SK-N-DZ (cell line): ENCODE measurements around the gene AGAP1.

Source experiments
- DNase-seq: peaks from one replicate; pipeline ENCODE4 v3.0.0-alpha.2; 2015; ENCODE audit warnings: low spot score

Gene AGAP1

DNA sequence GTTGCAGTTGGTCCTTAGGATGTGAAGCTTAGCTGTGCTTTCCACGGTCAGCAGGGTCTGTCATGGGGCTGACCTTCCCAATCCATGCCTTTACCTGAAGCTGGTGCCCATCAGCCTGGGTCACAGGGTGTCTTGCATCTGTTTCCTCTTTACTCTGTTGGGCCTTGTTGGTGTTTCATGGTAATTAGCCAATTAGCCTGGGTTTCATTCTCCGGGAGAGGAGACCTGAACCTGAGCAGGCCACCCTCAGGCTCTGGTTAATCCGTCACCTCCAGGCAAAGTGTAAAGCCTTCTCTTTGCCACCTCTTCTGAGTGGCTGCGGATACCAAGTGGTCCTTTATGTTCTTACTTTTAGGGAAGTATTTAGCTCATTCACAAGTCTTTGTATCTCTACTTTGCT, 534.2 kb downstream of the AGAP1 start:
- no peak for DNase-seq

DNA sequence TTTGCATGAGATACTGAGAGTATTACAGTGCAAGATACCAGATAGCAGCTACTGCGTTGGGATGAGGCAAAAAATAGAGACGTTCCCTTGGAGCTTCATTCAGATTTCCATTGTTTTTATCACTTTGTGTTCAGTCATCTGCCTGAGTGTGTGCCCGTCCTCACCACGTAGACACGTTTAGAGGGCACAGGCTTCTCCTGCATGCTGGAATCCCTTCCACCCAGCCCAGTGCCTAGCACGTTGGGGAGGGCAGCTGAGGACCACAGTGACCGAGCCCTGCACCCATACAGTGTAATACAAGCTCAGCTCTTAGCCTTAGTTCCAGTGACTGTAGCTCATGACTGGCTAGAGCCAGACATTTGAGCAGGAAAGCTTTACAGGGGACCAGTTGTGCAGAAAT, 539.6 kb downstream of the AGAP1 start:
- DNase-seq, result no peak

DNA sequence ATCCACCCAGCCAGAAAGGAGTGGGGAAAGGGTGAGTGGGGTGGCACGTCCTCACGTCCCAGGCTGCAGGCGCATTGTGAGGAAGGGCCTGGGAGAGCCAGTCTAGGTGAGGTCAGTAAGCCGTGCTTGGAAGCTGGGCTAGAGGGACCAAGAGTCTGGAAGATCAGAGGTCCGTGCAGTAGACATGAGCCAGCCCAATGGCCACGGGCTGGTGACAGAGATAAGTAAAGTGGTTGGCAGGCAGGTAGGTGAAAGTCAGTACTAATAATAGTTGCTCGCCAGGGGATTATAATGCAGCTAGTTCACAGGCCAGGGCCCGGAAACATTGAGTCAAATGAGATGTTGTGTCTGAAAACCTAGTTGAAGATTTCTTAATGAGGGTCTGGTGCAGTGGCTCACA, 541.1 kb downstream of the AGAP1 start:
- no peak for DNase-seq

DNA sequence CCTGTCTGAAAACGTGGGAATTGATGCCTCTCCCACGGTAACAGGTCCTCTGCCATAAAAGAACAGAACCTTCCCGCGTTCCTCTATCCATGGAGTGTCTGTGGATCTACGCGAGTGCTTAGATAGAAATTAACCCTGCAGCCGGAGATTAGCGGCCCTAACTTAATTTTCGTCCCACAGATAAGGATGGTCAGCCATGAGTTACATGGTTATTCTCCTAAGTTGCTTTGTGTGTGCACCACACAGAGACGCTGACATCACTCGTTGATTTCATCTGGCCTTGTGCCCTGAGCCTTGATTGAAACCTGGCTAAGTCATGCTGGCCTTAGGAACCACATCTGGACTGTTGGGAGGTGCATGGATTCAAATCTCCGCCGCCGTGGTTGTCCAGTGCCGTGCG, 542.2 kb downstream of the AGAP1 start:
- peak; percentile 89 for DNase-seq

DNA sequence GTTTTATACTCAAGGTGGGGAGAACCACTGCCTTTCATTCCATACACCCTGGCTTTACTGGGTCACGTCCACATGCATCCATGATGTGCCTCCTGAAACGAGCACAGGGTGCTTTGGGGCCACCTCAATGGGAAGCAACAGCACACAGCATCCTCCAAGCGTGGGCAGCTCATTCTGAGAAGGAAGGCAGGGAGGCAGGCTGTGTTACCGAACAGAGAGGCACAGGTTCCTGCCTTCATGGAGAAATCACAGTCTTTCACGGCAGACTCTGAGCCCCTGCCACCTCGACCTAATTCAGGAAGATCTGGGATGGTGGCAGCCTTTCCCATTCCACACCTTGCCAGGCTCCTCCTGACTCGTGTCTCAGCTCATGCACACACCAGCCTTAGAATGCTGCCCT, 544.3 kb downstream of the AGAP1 start:
- DNase-seq, result no peak

DNA sequence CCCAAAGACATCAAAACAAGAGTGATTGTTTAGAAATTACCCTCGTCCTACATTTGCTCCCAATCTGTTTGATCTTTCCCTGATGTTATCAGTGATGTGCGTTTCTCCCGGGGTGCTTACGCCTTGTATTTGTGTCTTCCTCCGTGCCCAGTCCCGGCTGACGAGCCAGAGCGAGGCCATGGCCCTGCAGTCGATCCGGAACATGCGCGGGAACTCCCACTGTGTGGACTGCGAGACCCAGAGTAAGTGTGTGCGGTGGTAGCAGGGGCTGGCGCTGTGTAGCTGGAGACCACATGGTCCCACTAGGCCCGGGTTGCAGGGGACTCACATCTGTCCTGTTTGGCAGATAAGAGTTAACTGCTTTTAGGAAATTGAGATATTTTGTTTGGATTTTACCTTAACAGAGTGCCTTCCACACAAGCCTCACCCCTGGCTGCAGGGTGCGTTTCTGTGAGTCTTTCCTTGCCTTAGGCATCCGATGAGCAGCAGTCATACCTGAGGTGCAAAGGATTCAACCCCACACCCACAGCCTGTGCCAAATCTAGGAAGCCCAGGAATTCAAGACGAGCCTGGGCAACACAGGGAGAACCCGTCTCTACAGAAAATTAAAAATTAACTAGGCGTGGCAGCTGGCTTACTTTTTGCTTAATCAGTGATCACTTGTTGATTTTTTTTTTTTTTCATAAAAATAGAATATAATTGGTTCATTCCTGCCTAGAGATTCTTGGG, 546.9 kb downstream of the AGAP1 start:
- DNase-seq, result no peak

DNA sequence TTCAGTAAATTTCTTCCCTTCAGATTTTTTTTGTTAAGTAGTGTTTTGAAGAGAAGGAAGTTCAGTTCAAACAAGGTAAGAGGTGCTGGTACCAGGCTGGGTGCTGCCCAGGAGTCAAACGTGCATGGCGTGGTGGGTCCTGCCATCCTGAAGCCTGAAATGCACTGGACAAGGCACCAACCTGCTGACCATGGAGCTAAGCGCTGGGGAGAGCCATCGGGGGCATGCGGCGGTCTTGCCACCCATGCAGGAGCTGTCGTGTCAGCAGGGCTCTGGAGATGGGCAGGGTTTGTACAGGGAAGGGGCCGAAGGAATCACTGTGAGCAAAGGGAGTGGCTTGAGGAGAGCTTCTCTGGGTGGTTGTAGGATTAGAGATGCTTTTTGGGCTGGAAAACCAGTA, 547.8 kb downstream of the AGAP1 start:
- DNase-seq, result no peak

DNA sequence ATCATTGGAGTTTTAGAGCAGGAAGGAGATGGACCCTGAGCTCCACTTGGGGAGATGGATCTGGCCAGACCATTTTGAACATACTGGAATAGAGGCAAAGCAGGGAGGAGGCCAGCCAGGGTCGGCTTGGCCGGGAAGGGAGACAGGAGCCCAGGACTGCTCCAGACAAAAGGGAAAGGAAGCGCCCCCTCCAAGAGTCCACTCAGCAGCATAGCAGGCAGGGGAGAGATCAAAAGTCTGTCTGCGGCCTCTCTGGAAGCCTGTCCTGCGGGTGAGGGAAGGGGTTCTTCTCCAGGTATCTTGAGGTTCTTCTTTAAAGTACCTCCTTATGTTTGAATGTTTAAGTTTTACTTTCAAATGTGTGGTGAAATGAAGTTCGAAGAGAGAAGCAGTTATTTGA, 548.2 kb downstream of the AGAP1 start:
- DNase-seq, result no peak

DNA sequence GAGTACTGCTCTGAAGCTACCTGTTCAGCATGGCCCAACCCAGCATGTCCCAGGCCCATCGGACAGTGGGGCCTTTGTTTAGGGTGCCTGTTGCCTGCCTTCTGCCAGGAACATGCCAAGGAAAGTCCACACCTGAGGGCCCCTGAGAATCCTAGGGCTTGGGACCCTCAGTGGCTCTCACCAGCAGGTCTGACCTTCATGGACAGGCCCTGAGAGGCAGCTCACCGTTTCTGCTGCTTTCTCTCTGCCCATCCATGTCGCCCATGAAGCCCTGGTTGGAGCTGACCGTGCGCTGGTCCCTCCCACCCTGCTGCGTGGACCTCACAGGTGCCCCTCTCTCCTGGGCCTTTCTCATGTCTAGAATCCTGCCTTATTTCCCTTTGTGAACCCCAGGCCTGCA, 550.3 kb downstream of the AGAP1 start:
- no peak for DNase-seq

DNA sequence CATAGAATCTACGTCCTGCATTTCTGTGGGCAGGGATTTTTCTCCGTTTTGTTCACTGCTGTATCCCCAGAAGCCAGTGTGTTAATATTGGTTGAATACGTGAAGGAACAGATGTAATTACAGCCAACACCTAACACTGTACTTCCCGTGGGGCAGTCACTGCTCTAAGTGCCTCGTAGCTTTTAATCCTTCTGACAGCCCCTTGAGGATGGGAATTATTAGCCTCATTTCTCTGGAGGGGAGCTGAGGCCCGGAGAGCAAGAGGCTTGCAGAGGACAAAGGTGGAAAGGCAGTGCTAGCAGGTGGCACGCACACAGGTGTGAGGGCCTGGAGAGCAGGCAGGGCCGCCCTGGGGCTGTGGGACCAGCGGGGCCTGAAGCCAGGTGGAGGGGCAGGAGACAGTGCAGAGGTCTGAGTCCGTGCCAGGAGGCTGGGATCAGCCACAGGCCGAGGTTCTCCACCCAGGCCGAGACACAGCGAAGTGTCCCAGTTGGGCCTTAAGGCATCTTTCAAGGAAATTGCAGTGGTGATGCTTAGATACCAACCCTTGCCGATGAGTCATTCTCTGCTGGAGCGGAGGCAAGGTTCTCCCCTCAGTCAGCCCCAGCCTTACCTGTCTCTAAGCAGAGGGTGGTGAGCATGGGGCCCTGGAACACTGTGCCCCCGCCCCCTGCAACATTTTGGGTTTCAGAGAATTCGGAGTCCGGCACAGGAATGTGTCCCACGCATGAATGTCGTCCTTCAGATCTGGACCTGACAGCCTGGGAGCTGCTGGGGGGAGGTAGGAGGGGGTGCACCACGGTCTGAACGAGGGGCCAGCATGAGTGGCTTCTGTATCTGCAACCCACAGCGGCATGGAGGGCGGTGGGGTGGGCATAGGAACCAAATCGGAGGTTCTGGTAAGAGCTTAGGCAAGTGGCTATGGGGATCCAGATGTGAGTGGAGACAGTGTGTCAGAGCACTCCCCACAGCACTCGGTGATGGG, 551.7 kb downstream of the AGAP1 start:
- DNase-seq, result no peak

DNA sequence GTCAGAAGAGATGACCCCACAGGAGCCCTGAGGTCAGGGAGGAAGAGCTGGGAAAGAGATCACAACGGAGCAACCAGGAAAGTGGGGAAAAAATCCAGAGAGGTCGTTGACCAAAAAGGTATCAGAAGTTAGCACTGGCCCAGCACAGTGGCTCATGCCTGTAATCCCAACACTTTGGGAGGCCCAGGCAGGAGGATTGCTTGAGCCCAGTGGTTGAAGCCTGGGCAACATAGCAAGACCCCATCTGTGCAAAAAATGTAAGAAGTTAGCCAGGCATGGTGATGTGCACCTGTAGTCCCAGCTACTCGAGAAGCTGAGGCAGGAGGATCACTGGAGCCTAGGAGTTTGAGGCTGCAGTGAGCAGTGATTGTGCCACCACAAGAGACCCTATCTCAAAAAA, 552.9 kb downstream of the AGAP1 start:
- no peak for DNase-seq

DNA sequence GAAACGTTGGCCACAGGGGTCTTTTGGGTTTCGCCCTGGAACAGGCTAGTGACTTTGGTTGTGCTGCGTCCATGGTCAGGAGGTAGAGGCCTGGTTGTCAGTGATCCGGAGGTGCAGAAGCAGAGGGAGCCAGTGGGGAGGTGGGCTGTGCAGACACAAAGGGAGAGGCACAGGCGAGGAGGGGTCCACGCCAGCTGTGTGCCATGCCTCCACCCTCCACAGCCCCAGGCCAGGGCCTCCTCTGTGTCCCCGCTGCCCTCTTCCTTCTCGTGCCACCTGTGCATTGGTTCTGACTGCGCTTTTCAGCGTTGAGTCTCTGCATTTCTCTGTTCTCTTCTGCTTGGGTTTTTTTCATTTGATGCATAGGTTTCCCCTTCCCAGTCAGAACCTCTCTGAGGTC, 553.3 kb downstream of the AGAP1 start:
- DNase-seq, result no peak

DNA sequence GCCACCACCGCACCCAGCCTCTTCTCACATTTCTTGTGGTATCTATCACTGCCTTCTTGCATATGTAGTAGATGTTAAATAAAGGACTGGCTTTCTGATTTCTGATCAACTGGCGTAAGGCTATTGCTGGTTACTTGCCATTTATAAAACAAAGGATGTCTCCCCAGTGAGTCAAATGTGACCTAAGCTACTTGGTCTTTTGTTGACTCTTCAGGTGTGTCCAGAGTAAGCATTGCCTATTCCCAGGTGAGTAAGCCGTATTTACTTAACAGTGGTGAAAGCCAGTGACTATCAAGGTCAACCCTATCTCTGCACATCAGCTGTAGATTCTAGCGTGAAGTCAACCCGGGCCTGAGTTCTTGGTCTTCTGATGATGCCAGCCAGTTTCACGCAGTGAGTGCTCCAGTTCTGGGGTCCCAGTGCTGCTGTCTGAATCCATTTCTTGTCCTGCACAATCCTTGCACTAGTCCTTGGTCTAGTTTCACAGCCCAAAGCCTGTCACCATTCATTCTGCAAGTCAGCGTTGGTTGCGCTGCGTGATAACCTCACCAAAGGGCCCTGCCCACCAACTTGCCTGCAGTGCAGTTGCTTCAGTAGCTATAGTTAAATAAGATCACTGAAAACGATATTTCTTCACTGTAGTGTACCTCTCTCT, 554.2 kb downstream of the AGAP1 start:
- DNase-seq, result no peak

DNA sequence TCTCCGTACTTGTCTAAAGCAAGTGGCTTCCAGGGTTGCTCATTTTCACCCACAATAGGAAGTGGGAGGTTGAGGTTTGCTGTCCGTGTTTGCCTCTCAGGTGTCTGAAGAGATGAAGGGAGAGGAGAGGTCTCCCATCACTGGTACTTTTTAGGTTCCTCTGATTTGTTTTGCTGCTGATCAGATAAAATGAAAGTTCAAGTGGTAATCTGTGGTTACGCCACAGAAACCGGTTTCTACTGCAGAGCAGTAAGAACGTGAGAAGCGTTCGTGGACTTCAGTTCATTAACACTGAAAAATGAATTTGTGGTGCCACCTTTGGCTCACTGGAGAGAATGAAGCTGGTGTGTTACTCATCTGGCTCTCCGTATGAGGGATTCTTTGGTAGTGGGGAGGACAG, 556.1 kb downstream of the AGAP1 start:
- no peak for DNase-seq

DNA sequence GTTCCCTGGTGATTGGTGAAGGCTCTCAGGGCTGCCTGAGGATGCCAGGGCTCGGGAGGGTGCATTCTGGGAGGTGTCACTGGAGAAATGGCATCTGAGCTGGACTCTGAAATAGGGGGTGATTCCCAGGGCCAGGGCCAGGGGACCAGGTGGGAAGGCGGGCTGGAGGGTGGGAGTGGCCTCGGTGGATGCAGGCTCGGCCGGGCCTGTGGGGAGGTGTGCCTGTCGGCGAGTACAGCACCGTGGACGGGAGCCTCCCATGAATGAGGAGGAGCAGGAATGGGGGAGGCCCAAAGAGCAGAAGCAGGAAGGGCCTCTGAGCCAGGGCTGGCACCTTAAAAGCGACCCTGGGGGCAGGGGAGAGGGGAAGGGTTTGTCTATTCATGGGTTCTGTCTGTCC, 557.5 kb downstream of the AGAP1 start:
- DNase-seq, result no peak

DNA sequence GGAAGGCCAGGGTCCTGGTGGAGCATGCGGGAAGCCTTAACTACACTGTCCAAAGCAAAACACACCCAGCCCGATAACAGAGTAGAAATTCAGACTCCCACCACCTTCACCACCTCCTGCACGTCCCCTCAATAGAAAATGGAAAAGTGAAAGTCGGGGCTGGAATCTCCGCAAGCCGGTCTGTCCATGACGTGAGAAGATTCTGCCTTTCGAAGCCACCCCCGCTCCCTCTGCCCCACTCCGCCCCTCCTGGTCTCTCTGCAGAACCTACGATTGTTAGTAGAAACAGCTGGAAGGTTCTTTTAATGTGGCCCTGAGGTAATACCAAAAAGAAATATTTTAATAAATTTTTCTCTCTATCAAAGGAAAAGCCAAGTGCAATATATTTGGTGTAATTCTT, 558.0 kb downstream of the AGAP1 start:
- DNase-seq, result no peak

DNA sequence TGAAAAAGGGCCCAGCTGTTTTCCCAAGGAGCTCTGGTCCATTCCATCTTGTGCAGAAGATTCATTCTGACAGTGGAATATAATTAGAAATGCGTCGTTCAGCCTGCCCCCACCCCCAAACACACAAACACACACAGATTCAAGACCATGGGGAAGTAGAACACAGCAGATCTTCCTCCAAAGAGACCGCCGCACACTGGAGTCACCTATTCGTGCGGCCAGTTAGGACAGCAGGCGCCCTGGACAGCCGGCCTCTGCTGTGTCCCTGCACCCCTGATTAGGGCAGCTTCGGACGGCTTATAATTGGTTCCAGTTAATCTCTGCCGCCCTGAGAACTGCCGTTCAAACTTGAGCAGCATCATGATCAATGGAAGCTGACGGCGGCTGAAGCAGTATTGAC, 558.4 kb downstream of the AGAP1 start:
- no peak for DNase-seq

DNA sequence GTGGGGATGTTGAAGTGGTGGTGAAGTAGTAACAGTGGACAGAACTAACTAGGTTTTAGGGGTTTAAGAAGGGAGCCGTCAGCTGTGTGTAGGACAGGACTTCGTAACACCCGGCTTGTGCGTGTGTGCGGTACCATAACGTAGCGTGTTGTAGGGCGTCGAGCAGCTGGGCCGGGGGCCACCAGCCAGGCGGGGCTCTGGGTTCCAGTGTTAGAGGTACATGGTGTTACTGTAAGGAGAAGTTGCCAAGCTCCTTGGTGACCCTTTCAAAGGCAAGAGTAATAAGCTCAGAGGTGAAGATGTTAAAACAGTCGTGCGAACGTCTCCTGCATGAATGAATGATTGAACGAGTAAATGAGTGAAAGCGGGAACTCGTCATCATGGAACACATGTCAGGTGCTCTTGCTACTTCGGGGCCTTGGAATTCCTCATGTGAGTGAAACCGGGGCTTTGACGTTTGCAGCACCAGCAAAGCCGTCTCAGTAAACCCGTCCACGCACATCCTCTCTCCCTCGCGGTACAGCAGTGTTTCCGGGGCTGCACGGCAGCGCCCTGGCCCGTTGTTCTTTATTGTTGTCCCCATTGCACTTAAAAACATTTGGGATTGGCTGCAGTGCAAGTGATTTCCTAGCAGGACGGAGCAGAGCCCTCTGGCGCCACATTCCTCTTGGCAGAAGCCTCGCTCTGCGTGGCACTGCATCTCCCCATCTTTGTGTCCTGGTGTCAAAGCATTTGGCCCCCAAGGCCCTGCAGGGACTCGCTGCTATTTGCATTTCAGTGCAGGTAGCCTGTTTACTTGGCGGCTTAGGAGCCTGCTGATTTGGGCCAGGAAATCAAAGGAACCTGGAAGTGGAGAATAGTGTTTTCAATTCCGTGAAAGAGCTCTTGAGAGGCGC, 559.3 kb downstream of the AGAP1 start:
- no peak for DNase-seq

DNA sequence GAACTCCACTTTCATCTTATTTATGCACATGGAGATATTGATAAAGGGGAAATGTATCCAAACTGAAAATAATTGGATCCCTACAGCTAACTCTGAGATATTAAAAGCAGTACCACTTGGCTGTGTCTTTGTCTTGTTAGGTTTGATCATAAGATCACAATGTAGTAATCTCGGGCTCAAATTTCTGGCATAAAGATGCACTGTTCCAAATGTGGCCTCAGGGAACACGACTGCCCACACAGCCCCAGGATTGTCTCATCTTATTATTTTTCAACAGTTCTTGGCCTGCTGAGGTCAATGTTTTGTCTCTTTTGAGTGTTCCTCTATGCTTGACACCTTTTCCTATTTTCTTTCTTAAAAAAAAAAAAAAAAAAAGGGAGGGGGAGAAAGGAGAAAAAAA, 560.3 kb downstream of the AGAP1 start:
- DNase-seq, result no peak

DNA sequence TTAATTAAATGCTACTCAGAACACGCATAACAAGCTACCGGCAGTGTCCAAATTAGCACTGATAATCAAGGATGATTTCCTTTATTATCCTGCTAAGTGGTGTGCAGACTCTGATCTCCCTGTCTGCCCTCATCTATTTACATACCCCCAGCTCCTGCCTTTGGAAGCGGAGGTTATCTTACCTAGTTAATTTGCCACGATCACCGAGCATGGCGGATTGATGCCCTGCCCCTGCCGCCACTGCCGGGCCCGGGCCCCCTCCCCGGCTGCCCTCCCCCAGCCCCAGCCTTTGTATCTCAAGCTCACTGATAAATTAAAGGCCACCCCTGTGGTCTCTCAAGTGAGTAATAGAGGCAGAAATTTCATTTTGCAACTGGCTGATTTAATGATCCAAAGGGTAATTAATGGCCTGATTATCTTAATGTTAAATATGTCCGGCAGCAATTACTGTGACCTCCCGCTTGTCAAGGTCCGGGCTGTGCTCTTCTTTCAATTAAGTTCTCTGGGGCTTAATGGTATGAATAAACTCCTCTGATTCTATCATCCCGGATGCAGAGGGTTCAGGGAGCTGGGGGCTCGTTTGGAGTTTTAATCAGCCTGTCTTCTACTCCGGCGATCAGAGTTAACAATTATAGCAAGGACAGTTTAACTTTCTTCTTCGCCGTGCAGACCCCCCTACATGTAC, 560.9 kb downstream of the AGAP1 start:
- DNase-seq, result no peak

DNA sequence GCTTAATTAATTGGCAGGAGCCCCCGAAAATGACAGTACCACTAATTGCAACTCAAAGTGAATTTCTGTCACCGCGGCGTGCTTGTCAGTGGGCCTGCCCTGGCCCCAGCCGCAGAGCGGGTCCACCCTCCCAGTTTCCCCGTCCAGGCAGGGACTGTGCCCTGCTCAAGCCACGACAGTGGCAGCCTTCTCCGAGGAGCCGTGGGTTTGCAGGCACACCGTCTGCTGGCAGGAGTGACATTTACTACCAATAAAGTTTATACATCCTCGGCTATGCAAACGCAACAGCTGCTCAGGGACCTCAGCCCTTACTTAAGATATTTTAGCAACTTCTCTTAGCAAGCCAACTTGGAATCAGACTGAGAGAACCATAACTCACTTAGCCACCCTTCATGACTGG, 561.6 kb downstream of the AGAP1 start:
- no peak for DNase-seq
